HepG2 (cell line): ENCODE results near the gene JPT1. TPM values are rescaled to one million over a fixed set of nuclear protein-coding genes. Genes with fewer than 3 reads are reported as not detected.

Source experiments
- ATAC-seq: fragments of 200-7000 bp; cut with Tn5 transposase; 3 replicates; pipeline ENCODE4 v1.9.1; 2020; ENCODE audit warnings: mild to moderate bottlenecking, moderate library complexity
- BruUV-seq: library from RNA; stranded (reverse); fragments of 400-500 nt; replicated peaks from 2 replicates; lab custom pipeline; 2021; lab: Mats Ljungman, UMichigan
- CTCF ChIA-PET: fragments of 300-600 bp; formaldehyde crosslinking; extraction: SDS; loops from one replicate; lab custom pipeline; 2021; ENCODE audit warnings: low total read pairs, inconsistent platforms, low intra/inter-chr PET ratio; lab: Yijun Ruan, JAX
- POLR2A ChIA-PET: fragments of 350-600 bp; sonication (Branson Sonifier 250); formaldehyde crosslinking; loops from one replicate; lab custom pipeline; 2020; ENCODE audit warnings: antibody characterized with exemption, inconsistent platforms; lab: Yijun Ruan, JAX
- DNase-seq: peaks from one replicate; pipeline ENCODE4 v3.0.0-alpha.2; 2015; ENCODE audit warnings: low spot score
- FAIRE-seq: peaks from 3 replicates; lab custom pipeline; 2011; peaks lifted over from hg19 to GRCh38; lab: Jason Lieb, UNC
- H2AFZ ChIP-seq: one replicate; pipeline ENCODE4 v1.6.1; 2011; ENCODE audit warnings: low read length, inconsistent platforms
- H3K27ac ChIP-seq: fragments of 300-600 bp; 3 replicates; pipeline ENCODE4 v1.8.0; 2011; ENCODE audit warnings: mixed run types, mild to moderate bottlenecking, mixed read lengths, low read length, inconsistent platforms; ENCODE audit not compliant: insufficient read depth; ENCODE audit errors: extremely low read length
- H3K27me3 ChIP-seq, 2 experiments: fragments of 200-600 bp in 1 of 2; 2 replicates in 1 of 2; 3 replicates in 1 of 2; pipeline versions ENCODE4 v1.6.0 to v1.8.0; 2011; ENCODE audit warnings: low read length in 2 of 2, mild to moderate bottlenecking in 2 of 2, moderate library complexity in 2 of 2, inconsistent platforms in 1 of 2; ENCODE audit not compliant: insufficient read depth in 2 of 2, control insufficient read depth in 1 of 2
- H3K36me3 ChIP-seq, 2 experiments: fragments of 200-600 bp in 1 of 2; replicated peaks in 1 of 2; 2 replicates in 1 of 2; 3 replicates in 1 of 2; pipeline versions ENCODE4 v1.5.1 to v1.8.0; 2011; ENCODE audit warnings: low read length in 2 of 2, inconsistent platforms in 1 of 2; ENCODE audit not compliant: insufficient read depth in 2 of 2, control insufficient read depth in 1 of 2
- H3K4me1 ChIP-seq: 2 replicates; pipeline ENCODE4 v1.5.1; 2012; ENCODE audit warnings: low read length, inconsistent platforms; ENCODE audit not compliant: insufficient read depth
- H3K4me2 ChIP-seq: 2 replicates; pipeline ENCODE4 v1.6.0; 2011; ENCODE audit warnings: low read depth, low read length, inconsistent platforms
- H3K4me3 ChIP-seq, 3 experiments: fragments of 200-600 bp in 1 of 3; sonication (generic), shearing (Covaris generic) in 1 of 3; replicated peaks in 1 of 3; 2 replicates each; pipeline ENCODE4 v1.5.1; 2011 to 2016; ENCODE audit warnings: low read length in 3 of 3, inconsistent platforms in 2 of 3, low read depth in 2 of 3, mild to moderate bottlenecking in 2 of 3, control low read depth in 1 of 3, mixed read lengths in 1 of 3; ENCODE audit not compliant: insufficient read depth in 1 of 3
- H3K79me2 ChIP-seq: one replicate; pipeline ENCODE4 v1.6.1; 2011; ENCODE audit warnings: low read length, inconsistent platforms; ENCODE audit not compliant: insufficient read depth
- H3K9ac ChIP-seq: 2 replicates; pipeline ENCODE4 v1.6.0; 2011; ENCODE audit warnings: mild to moderate bottlenecking, low read depth, low read length, inconsistent platforms; ENCODE audit not compliant: insufficient read depth
- H3K9me3 ChIP-seq: 2 replicates; pipeline ENCODE4 v1.5.1; 2012; ENCODE audit warnings: mild to moderate bottlenecking, low read length
- H4K20me1 ChIP-seq: 2 replicates; pipeline ENCODE4 v1.6.0; 2011; ENCODE audit warnings: inconsistent platforms, mild to moderate bottlenecking, low read length, moderate library complexity; ENCODE audit not compliant: insufficient read depth
- CREB1 ChIP-seq, 2 experiments: fragments of 450-650 bp in 1 of 2; IDR thresholded peaks; 2 replicates each; pipeline ENCODE4 v1.6.1; 2016 to 2017; ENCODE audit warnings: control low read depth in 1 of 2, mild to moderate bottlenecking in 1 of 2, missing compliant biosample characterization in 1 of 2, missing genetic modification characterization in 1 of 2
- FOSL2 ChIP-seq: sonication (generic); formaldehyde crosslinking; IDR thresholded peaks from 2 replicates; pipeline ENCODE4 v1.4.0; 2020; ENCODE audit warnings: missing genetic modification reagents
- HOXD1 ChIP-seq: sonication (generic); formaldehyde crosslinking; IDR thresholded peaks from 2 replicates; pipeline ENCODE4 v1.5.0; 2020; ENCODE audit warnings: missing genetic modification reagents
- IRX3 ChIP-seq: sonication (generic); formaldehyde crosslinking; IDR thresholded peaks from 2 replicates; pipeline ENCODE4 v1.8.1; 2023; ENCODE audit warnings: mild to moderate bottlenecking, low read depth, missing genetic modification reagents, borderline replicate concordance
- MXD1 ChIP-seq: sonication (generic); formaldehyde crosslinking; IDR thresholded peaks from 2 replicates; pipeline ENCODE4 v1.4.0; 2020; ENCODE audit warnings: mild to moderate bottlenecking, missing genetic modification reagents
- SPEN ChIP-seq: sonication (generic); formaldehyde crosslinking; IDR thresholded peaks from 2 replicates; pipeline ENCODE4 v1.5.1; 2020; ENCODE audit warnings: low read depth, mild to moderate bottlenecking, missing genetic modification reagents
- ZBTB25 ChIP-seq: IDR thresholded peaks from 2 replicates; pipeline ENCODE4 v1.6.1; 2018; ENCODE audit warnings: missing genetic modification reagents
- ZNF30 ChIP-seq: sonication (generic); formaldehyde crosslinking; IDR thresholded peaks from 2 replicates; pipeline ENCODE4 v1.5.0; 2020; ENCODE audit warnings: mild to moderate bottlenecking, missing genetic modification reagents
- WGBS: methylation state at CpG from one replicate; pipeline ENCODE4 v1.1.6; 2017; ENCODE audit warnings: low lambda C conversion rate; 5-methylcytosine and 5-hydroxymethylcytosine counted together
- in situ Hi-C: cut with HindIII; loops from 2 replicates; pipeline ENCODE4 v1.10.0; 2017; ENCODE audit warnings: low pct_unique_long_range_greater_than_20kb; ENCODE audit not compliant: extremely low pct_ligation_motif_present
- intact Hi-C: fragments of 100-400 bp; cut with micrococcal nuclease; formaldehyde crosslinking; loops from one replicate; pipeline ENCODE4 v1.10.0; 2022; ENCODE audit not compliant: unreplicated experiment
- polyA plus RNA-seq, 8 experiments: library from polyadenylated mRNA; depleted of rRNA in 3 of 8; stranded (reverse) in 7 of 8; unstranded in 1 of 8; fragments of >200 nt; fragmentation: Illumina TruSeq in 4 of 8; extraction: Trizol in 4 of 8; gene quantifications; 2 replicates each; pipeline versions ENCODE4 v1.2.1 to v1.2.3, GENCODE V29; 2011 to 2016; ENCODE audit warnings: low read depth in 4 of 8, missing spikeins in 1 of 8, mixed read lengths in 1 of 8; ENCODE audit not compliant: insufficient read depth in 1 of 8
- total RNA-seq, 5 experiments: library from RNA; depleted of rRNA; stranded (reverse); fragments of >200 nt; fragmentation: Illumina TruSeq; extraction: Trizol; gene quantifications; 2 replicates each; pipeline ENCODE4 v1.2.3, GENCODE V29; 2016; ENCODE audit warnings: low read depth in 1 of 5
- TF ChIP-seq, protein P1 (sequence below): sonication (generic); formaldehyde crosslinking; IDR thresholded peaks from 2 replicates; pipeline ENCODE4 v1.9.0; 2021; ENCODE audit warnings: missing genetic modification reagents, borderline replicate concordance
- TF ChIP-seq, protein P2 (sequence below): IDR thresholded peaks from 2 replicates; pipeline ENCODE4 v1.6.1; 2016; ENCODE audit warnings: missing genetic modification reagents, missing compliant biosample characterization
- TF ChIP-seq, protein P3 (sequence below): sonication (generic); formaldehyde crosslinking; IDR thresholded peaks from 2 replicates; pipeline ENCODE4 v1.5.0; 2020; ENCODE audit warnings: mild to moderate bottlenecking, missing genetic modification reagents, moderate library complexity
- TF ChIP-seq, protein P4 (sequence below): sonication (generic); formaldehyde crosslinking; IDR thresholded peaks from 2 replicates; pipeline ENCODE4 v1.5.0; 2020; ENCODE audit warnings: mild to moderate bottlenecking, low read depth, missing genetic modification reagents, borderline replicate concordance
- TF ChIP-seq, protein P5 (sequence below): sonication (generic); formaldehyde crosslinking; IDR thresholded peaks from 2 replicates; pipeline ENCODE4 v1.4.0; 2020; ENCODE audit warnings: mild to moderate bottlenecking, missing genetic modification reagents

Gene JPT1
- total and polyA plus RNA-seq, 2 of the 13 experiments (the other 11 are each of a cell fraction or from before 2014, with no cell fraction given): 43.3 to 256 TPM

- Histone ChIP-seq H4K20me1 (no peaks in the 10 kb centered on the region; the same call in 1 of the 2 replicates), H3K9ac (peak overlapping the region; percentile 44), H2AFZ (no peak overlapping the region), H3K4me2 (peak overlapping the region; percentile 67), H3K9me3 (no peaks in the 10 kb centered on the region), H3K27me3 (peaks cover 3 to 25% of the 10 kb centered on the region in 2 experiments; a peak in 3 of 5 replicates), H3K79me2 (no peaks in the 10 kb centered on the region), H3K4me3 (peak overlapping the region in 1 of 3 experiments; percentile 22; a peak in 1 of 6 replicates), H3K4me1 (peaks cover 61% of the 10 kb centered on the region), H3K27ac (no peak overlapping the region), H3K36me3 (no peaks in the 10 kb centered on the region)
- in situ Hi-C loops: no loop called here
- intact Hi-C loops: no loop called here
- POLR2A ChIA-PET: interaction anchor here (0.8 to 1.8 kb wide), 12 partner anchors 8 to 360 kb away, joined by 3 to 20 read pairs (median 6); partner anchors contain the start of genes ARMC7, MRPL58, NT5C and SLC16A5
- CTCF ChIA-PET: interaction anchor here (1.1 kb wide), 1 partner anchor 26 kb away, joined by 3 read pairs; no protein-coding TSS in a partner anchor
- DNase-seq: peak; percentile 91
- 8% methylated on average over 14 of the region's 14 CpGs for WGBS
- ATAC-seq: peak; percentile 66
- peak; percentile 96 for FAIRE-seq
- BruUV-seq: no TSS peak
- TF ChIP-seq ZNF30 (no peak), HOXD1 (CRISPR knock-in tag) (no peak), FOSL2 (CRISPR knock-in tag) (peak; percentile 87), SPEN (CRISPR knock-in tag) (0 out of 2 replicates have a peak, but pooled peaks have one; percentile 43), IRX3 (CRISPR knock-in tag) (no peak), ZBTB25 (CRISPR knock-in tag) (peak; percentile 59; the same call in 1 of the 2 replicates), MXD1 (CRISPR knock-in tag) (no peak), CREB1 (IDR thresholded peaks at IDR 0.05) (no peak), CREB1 (CRISPR knock-in tag; IDR thresholded peaks at IDR 0.05) (no peak; the same call in 1 of the 2 replicates)
- TF ChIP-seq, protein P1, sequence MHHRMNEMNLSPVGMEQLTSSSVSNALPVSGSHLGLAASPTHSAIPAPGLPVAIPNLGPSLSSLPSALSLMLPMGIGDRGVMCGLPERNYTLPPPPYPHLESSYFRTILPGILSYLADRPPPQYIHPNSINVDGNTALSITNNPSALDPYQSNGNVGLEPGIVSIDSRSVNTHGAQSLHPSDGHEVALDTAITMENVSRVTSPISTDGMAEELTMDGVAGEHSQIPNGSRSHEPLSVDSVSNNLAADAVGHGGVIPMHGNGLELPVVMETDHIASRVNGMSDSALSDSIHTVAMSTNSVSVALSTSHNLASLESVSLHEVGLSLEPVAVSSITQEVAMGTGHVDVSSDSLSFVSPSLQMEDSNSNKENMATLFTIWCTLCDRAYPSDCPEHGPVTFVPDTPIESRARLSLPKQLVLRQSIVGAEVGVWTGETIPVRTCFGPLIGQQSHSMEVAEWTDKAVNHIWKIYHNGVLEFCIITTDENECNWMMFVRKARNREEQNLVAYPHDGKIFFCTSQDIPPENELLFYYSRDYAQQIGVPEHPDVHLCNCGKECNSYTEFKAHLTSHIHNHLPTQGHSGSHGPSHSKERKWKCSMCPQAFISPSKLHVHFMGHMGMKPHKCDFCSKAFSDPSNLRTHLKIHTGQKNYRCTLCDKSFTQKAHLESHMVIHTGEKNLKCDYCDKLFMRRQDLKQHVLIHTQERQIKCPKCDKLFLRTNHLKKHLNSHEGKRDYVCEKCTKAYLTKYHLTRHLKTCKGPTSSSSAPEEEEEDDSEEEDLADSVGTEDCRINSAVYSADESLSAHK (CRISPR knock-in tag): no peak
- TF ChIP-seq, protein P2, sequence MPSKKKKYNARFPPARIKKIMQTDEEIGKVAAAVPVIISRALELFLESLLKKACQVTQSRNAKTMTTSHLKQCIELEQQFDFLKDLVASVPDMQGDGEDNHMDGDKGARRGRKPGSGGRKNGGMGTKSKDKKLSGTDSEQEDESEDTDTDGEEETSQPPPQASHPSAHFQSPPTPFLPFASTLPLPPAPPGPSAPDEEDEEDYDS: 0 out of 2 replicates have a peak, but pooled peaks have one; percentile 32
- TF ChIP-seq, protein P3, sequence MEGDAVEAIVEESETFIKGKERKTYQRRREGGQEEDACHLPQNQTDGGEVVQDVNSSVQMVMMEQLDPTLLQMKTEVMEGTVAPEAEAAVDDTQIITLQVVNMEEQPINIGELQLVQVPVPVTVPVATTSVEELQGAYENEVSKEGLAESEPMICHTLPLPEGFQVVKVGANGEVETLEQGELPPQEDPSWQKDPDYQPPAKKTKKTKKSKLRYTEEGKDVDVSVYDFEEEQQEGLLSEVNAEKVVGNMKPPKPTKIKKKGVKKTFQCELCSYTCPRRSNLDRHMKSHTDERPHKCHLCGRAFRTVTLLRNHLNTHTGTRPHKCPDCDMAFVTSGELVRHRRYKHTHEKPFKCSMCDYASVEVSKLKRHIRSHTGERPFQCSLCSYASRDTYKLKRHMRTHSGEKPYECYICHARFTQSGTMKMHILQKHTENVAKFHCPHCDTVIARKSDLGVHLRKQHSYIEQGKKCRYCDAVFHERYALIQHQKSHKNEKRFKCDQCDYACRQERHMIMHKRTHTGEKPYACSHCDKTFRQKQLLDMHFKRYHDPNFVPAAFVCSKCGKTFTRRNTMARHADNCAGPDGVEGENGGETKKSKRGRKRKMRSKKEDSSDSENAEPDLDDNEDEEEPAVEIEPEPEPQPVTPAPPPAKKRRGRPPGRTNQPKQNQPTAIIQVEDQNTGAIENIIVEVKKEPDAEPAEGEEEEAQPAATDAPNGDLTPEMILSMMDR (CRISPR knock-in tag): peak; percentile 14
- TF ChIP-seq, protein P4, sequence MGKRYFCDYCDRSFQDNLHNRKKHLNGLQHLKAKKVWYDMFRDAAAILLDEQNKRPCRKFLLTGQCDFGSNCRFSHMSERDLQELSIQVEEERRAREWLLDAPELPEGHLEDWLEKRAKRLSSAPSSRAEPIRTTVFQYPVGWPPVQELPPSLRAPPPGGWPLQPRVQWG: no peak
- TF ChIP-seq, protein P5, sequence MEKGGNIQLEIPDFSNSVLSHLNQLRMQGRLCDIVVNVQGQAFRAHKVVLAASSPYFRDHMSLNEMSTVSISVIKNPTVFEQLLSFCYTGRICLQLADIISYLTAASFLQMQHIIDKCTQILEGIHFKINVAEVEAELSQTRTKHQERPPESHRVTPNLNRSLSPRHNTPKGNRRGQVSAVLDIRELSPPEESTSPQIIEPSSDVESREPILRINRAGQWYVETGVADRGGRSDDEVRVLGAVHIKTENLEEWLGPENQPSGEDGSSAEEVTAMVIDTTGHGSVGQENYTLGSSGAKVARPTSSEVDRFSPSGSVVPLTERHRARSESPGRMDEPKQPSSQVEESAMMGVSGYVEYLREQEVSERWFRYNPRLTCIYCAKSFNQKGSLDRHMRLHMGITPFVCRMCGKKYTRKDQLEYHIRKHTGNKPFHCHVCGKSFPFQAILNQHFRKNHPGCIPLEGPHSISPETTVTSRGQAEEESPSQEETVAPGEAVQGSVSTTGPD (CRISPR knock-in tag): no peak
Measured at GRCh38 chr17:75096082-75096625, 58.2 kb downstream of the JPT1 start.
